Spleen (tissue), 11 donors: ENCODE measurements around the gene GMDS. TPM values are rescaled to one million over a fixed set of nuclear protein-coding genes. Genes with fewer than 3 reads are reported as not detected.

ENCODE experiments used
- DNase-seq: peaks from one replicate; pipeline ENCODE4 v3.0.0-alpha.2; 2020
- H3K27ac ChIP-seq, 8 donors: fragments of 200-600 bp; sonication (generic) in 7 of 8; 1 replicate in 4 of 8; 2 replicates in 4 of 8; pipeline versions ENCODE4 v1.5.0 to v1.8.0; 2016 to 2021; ENCODE audit warnings: inconsistent platforms in 4 of 8, mild to moderate bottlenecking in 4 of 8, moderate library complexity in 1 of 8
- H3K27me3 ChIP-seq, 7 donors: fragments of 200-600 bp; sonication (generic) in 6 of 7; replicated peaks in 1 of 7; 1 replicate in 4 of 7; 2 replicates in 3 of 7; pipeline versions ENCODE4 v1.5.0 to v1.8.0; 2016 to 2021; ENCODE audit warnings: inconsistent platforms in 3 of 7, mild to moderate bottlenecking in 1 of 7
- H3K36me3 ChIP-seq, 6 donors: fragments of 200-600 bp; sonication (generic) in 5 of 6; 1 replicate in 4 of 6; 2 replicates in 2 of 6; pipeline versions ENCODE4 v1.5.0 to v1.8.0; 2016 to 2021; ENCODE audit warnings: inconsistent platforms in 2 of 6
- H3K4me1 ChIP-seq, 6 donors: fragments of 200-600 bp; sonication (generic) in 5 of 6; 1 replicate in 3 of 6; 2 replicates in 3 of 6; pipeline versions ENCODE4 v1.5.0 to v1.8.0; 2016 to 2021; ENCODE audit warnings: inconsistent platforms in 3 of 6
- H3K4me3 ChIP-seq, 8 donors: fragments of 200-600 bp; sonication (generic) in 7 of 8; 1 replicate in 4 of 8; 2 replicates in 4 of 8; pipeline versions ENCODE4 v1.5.0 to v1.8.0; 2016 to 2021; ENCODE audit warnings: inconsistent platforms in 4 of 8, mild to moderate bottlenecking in 4 of 8, moderate library complexity in 2 of 8
- H3K9me3 ChIP-seq, 8 donors: fragments of 200-600 bp; sonication (generic) in 7 of 8; 1 replicate in 4 of 8; 2 replicates in 4 of 8; pipeline versions ENCODE4 v1.5.0 to v1.8.0; 2016 to 2021; ENCODE audit warnings: inconsistent platforms in 4 of 8
- POLR2A ChIP-seq, 3 donors: fragments of 450-650 bp; IDR thresholded peaks; one replicate each; pipeline ENCODE4 v1.5.1; 2017; ENCODE audit warnings: antibody characterized with exemption in 3 of 3, mild to moderate bottlenecking in 1 of 3
- POLR2AphosphoS5 ChIP-seq, 3 donors: sonication (generic); formaldehyde crosslinking; IDR thresholded peaks; one replicate each; pipeline ENCODE4 v1.5.1; 2017; ENCODE audit warnings: antibody characterized with exemption in 3 of 3
- WGBS, 5 donors: extraction: QIAGEN DNeasy Blood & Tissue Kit in 3 of 5; methylation state at CpG; one replicate each; pipeline versions ENCODE4 v1.1.5 to v1.1.7; 2013 to 2018; 5-methylcytosine and 5-hydroxymethylcytosine counted together
- intact Hi-C: fragments of 100-400 bp; cut with DNase I; formaldehyde crosslinking; loops from one replicate; pipeline ENCODE4 v1.15.0; 2023; ENCODE audit warnings: low total_unique reads
- polyA plus RNA-seq, 3 donors: library from polyadenylated mRNA; stranded (reverse); fragments of 200-250 nt; gene quantifications; one replicate each; pipeline ENCODE4 v1.2.1, GENCODE V29; 2013
- total RNA-seq, 7 donors: library from RNA; depleted of rRNA in 3 of 7; stranded (reverse); fragments of >200 nt in 3 of 7; fragmentation: NEBNext Ultra II Directional in 4 of 7; extraction: Animal tissue kit (Norgen Biotek cat#: 25700) in 4 of 7; gene quantifications; one replicate each; pipeline versions ENCODE4 v1.1.0 to v1.2.1, GENCODE V29; 2016 to 2021
- TF ChIP-seq, protein P1 (sequence below), 11 experiments: fragments of 200-600 bp in 7 of 11; fragments of 450-650 bp in 4 of 11; sonication (generic) in 4 of 11; IDR thresholded peaks in 8 of 11; conservative IDR thresholded peaks in 3 of 11; 1 replicate in 7 of 11; 2 replicates in 4 of 11; pipeline versions ENCODE4 v1.4.0 to v1.8.0; 2016 to 2021; ENCODE audit warnings: antibody characterized with exemption in 11 of 11, inconsistent platforms in 4 of 11, mild to moderate bottlenecking in 1 of 11
- donor health status: healthy with polysubstance abuse.
- donor health status: DM: no; HTN: no; CAD: no; lungs with moderate emphysema.
- donor health status: DM: no; HTN: no; CAD: no.
- donor health status: Bipolar disorder and iron deficiency.
- donor health status: healthy.
- donor health status: DM: no; HTN: no; CAD: no.
- donor health status: DM: yes; HTN: yes; CAD: no.

Gene GMDS
- total and polyA plus RNA-seq, 10 donors, result 9.1 to 30.8 (median 17.7) TPM

DNA sequence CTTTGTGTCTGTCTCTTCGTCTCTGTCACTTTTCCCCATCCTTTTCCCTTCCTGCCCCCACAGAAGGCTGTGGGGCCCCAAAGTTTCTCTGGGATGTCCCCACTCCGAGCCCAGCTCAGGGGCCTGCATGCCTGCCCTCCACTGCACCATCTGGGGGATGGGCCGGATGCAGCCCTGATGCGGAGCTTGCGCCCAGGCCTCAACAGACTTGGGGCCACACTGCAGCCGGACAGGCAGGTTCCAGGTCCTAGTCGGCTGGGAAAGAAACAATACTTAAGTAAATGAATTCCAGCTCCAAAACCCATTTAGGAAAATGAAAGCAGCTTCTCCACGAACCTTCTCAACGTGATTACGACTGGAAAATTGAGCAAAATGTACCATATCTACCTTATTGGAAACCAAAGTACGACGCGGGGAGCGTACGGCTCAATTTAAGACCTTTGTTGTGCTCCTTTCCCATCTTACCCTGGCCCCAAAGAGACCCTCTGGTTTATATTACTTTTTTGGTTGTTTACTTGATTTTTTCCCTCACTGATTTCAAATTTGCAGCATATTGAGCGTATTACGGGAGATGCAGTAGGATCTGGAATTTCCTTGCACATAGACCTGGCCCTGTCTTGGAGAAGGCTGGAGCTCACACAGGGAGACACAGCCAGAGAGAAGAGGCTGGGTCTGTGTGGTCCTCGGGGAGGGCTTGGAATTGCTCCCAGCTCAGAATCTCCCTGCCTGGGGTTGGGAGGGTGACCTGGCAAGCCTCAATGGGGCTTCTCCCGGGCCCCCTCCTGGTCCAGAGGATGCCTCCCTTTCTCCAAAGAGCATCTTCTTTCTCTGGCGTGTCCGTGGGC, 627.7 kb downstream of the GMDS start:
- intact Hi-C loops, result no loop called here

DNA sequence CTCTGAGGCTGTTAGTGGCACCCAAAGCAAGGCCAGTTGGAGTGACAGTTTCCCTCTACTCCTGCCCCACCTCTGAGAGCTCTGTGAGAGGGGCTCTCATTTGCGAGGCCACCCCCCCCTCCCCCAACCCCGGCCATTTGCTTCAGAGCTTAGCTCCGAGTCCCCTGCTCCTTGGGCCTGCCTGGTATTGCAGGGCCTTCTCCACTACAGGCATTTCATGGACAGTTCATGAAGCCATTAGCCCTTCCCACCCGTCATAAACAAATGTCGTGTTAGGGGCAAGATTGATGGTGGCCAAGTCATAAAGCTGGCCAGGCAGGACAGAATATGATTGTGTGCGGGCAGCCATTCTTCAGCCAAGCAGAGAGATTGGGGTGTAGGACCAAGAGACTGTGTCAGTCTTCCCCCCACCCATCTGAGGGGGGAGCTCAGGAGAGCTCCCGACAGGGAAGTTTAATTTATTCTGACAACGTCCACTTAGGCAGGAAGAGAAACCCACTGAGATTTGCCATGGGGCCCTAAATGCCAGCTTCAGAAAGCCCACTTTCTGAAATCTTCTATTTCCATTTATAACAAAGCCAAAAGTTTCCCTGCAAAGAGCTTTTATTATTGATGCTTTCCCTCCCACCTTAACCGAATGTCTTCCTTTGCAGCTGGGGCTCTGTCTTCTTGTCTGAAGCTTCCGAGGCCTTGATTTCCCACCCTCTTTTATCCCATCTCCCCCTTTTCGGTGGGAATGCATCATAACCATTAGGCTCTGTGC, 628.5 kb downstream of the GMDS start:
- no peak for TF ChIP-seq POLR2A (IDR thresholded peaks at IDR 0.05)
- no peak for TF ChIP-seq POLR2AphosphoS5 (IDR thresholded peaks at IDR 0.05)
- TF ChIP-seq, protein P1, sequence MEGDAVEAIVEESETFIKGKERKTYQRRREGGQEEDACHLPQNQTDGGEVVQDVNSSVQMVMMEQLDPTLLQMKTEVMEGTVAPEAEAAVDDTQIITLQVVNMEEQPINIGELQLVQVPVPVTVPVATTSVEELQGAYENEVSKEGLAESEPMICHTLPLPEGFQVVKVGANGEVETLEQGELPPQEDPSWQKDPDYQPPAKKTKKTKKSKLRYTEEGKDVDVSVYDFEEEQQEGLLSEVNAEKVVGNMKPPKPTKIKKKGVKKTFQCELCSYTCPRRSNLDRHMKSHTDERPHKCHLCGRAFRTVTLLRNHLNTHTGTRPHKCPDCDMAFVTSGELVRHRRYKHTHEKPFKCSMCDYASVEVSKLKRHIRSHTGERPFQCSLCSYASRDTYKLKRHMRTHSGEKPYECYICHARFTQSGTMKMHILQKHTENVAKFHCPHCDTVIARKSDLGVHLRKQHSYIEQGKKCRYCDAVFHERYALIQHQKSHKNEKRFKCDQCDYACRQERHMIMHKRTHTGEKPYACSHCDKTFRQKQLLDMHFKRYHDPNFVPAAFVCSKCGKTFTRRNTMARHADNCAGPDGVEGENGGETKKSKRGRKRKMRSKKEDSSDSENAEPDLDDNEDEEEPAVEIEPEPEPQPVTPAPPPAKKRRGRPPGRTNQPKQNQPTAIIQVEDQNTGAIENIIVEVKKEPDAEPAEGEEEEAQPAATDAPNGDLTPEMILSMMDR (IDR thresholded peaks at IDR 0.05 in 8 of 11, conservative IDR thresholded peaks at IDR 0.05 in 3 of 11), result no peak
- peaks cover 9 to 100% (median 96%) of the 10 kb centered on the region in 7 donors for H3K27me3 ChIP-seq
- WGBS, 5 donors, result 71 to 82% (median 78%) methylated on average over 11 of the region's 11 CpGs
- DNase-seq, result no peak
- H3K4me1 ChIP-seq, result peaks cover 19 to 55% (median 38%) of the 10 kb centered on the region in 6 donors
- peaks cover 0 to 18% (median 0%) of the 10 kb centered on the region in 8 donors for H3K9me3 ChIP-seq
- H3K4me3 ChIP-seq, result no peak overlapping the region
- H3K27ac ChIP-seq, result no peak overlapping the region
- intact Hi-C loops, result no loop called here
- H3K36me3 ChIP-seq, result peaks cover 0 to under 1% (median 0%) of the 10 kb centered on the region in 6 donors

More for the DNA sequence above, 627.7 kb downstream of the GMDS start:
- H3K4me1 ChIP-seq, result peaks cover 14 to 47% (median 32%) of the 10 kb centered on the region in 6 donors
- 81 to 89% (median 87%) methylated on average over 21 of the region's 21 CpGs for whole genome bisulfite sequencing, 5 donors
- H3K27me3 ChIP-seq, result peaks cover 9 to 100% (median 90%) of the 10 kb centered on the region in 7 donors
- peak; percentile 50 for DNase-seq
- H3K27ac ChIP-seq, result no peak overlapping the region
- no peak overlapping the region for H3K4me3 ChIP-seq
- H3K9me3 ChIP-seq, result peaks cover 0 to 18% (median 0%) of the 10 kb centered on the region in 8 donors
- peaks cover 0 to 9% (median 0%) of the 10 kb centered on the region in 6 donors for H3K36me3 ChIP-seq
- TF ChIP-seq POLR2A (IDR thresholded peaks at IDR 0.05) (no peak), POLR2AphosphoS5 (IDR thresholded peaks at IDR 0.05) (no peak)
- TF ChIP-seq, protein P1 (IDR thresholded peaks at IDR 0.05 in 8 of 11, conservative IDR thresholded peaks at IDR 0.05 in 3 of 11), result no peak

DNA sequence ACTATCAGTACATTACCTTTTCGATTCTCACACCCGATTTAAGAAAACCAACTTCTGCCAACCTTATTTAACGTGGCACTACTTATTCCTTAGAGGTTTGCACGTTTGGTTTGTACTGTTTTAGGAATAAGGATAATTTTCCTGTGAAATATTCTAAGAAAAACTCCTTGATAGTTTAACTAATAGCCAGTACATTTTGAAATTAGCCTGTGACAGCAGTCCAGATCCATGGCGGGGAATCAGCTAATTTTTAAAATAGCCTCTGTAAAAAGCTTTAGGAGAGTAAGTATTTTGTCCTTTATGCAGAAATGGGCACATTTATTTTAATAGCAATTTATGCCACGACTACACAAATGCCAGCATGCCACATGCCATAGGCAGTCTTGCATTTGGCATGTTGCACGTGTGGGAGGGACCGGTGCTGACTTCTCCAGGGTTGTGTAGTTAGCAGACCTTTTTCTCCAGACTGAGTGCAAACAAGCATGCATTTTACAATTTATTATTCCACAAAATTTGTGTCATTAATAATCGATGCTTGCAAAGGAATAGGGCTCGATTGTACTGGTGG, 629.5 kb downstream of the GMDS start:
- Histone ChIP-seq H3K27me3 (peaks cover 9 to 100% (median 97%) of the 10 kb centered on the region in 7 donors), H3K27ac (no peak overlapping the region), H3K4me3 (no peak overlapping the region), H3K36me3 (no peaks in the 10 kb centered on the region), H3K4me1 (peaks cover 21 to 62% (median 46%) of the 10 kb centered on the region in 6 donors), H3K9me3 (peaks cover 0 to 18% (median 0%) of the 10 kb centered on the region in 8 donors)
- 81 to 92% (median 87%) methylated on average over 10 of the region's 10 CpGs for WGBS, 5 donors
- no peak for DNase-seq
- TF ChIP-seq, protein P1 (IDR thresholded peaks at IDR 0.05 in 8 of 11, conservative IDR thresholded peaks at IDR 0.05 in 3 of 11), result no peak
- TF ChIP-seq POLR2A (IDR thresholded peaks at IDR 0.05) (no peak), POLR2AphosphoS5 (IDR thresholded peaks at IDR 0.05) (no peak)
- intact Hi-C loops, result no loop called here
